CD4-positive, alpha-beta T cell treated with Interleukin-4 for 1 hour (primary cell): Measurements from ENCODE around the gene COL17A1.

Experiments
- DNase-seq, 2 donors: peaks; one replicate each; pipeline ENCODE4 v3.0.0-alpha.2; 2020 to 2022

COL17A1 gene

DNA sequence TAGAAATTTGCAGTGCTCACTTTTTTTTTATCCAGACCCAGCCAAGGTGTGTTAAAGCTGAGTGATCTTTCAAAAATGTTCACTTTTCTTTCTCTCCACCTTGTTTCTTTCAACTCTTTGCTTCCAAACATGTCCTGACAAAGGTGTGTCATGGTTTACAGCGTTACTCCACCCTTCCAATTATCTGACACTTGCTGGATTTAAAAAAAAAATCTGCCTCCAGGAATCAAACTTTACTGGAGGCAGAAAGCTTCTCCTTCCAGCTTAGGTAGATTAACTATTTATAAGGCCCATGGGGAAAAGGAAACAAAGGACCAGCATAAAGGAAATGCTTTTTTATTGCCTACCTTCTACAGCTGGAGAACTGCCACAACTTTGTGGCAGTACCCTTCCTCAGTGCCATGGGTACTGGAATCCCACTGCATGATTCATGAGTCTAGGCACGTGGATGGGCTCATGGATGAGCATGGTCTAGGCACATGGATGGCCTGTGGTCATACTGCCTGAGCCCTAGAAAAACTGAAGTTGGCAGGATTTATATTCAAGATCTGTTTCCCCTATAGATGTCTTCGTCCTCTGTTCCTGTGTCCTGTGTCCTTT, at the start of gene COL17A1:
COL17A1 (minus strand) TSS at position 80 of the 600 bp plus-strand sequence. CDS start 5,207 bp downstream, outside the sequence.
- no peak for DNase-seq

DNA sequence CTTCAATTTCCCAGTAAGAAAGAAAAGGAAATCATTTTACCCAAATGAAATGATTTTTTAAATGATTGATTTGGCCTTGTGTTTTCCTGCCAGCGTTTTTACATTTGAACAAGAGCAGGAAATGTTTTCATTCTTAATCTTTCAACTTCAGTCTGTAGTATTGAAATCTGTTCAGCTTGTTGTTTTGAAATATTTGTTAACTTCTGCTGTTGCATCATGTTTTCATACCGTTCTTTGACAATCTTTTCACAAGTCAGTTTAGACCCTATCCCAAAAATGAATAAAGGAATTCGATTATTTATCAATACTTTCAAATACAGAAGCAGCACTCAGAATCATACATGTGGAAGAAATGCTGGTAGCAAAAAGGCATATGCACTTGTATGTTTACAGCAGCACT, 44.4 kb upstream of the COL17A1 start:
- no peak for DNase-seq

DNA sequence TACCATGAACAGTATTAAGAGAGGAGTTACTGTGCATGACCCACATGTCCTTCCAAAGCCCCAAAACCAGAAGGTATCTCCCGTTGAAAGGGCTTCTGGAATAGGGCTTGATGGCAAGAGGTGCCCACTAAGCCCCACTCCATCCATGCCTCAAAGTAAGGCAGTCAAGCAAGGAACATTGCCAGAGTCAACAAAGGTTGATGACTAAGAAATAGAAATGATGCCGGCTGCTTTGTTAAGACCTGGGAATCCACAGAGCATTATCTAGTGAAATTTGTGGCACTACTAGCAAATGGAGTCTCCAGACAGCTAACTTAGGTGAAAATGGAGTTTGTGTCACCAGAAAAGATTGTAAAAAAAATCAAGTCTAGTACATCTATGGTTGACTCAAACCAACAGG, 42.5 kb upstream of the COL17A1 start:
- DNase-seq: no peak

DNA sequence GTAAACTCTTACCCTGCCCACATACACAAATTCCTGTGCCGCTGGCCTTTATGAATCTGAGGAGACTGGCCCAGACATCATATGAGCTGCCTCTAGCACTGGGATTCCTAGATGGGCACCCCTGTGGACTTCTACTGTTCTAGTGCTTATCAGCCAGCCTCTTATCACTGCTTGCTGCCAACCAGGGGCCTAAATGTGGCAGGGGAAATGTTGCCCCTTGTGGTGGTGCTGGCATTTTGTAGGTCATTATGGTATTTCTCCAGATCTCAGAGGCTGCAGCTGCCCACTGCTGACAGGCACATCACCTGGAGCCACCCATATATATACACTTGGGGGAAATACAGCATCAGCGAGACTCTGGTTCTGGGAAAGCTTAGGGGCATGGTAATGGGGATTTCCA, 41.7 kb upstream of the COL17A1 start:
- DNase-seq: peak in 1 of 2 donors; percentile 13

DNA sequence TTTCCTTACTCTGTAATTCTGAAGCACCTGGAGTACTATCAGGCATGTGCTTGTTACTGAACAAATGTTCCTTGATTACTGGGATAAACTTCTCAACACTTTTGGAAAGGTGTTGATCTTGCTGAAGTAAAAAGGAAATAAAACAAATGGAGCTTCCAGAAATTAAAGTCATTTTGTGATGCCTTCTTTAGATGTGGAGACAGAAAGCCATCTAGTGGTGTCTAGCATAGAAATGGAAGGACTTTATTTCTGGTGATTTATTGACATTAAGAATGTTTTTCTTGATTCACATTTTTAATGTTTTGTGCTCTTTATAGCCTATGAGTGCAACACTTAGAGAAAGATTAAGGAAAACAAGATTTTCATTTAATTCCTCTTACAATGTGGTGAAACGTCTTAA, 37.7 kb upstream of the COL17A1 start:
- peak in 1 of 2 donors; percentile 33 for DNase-seq

DNA sequence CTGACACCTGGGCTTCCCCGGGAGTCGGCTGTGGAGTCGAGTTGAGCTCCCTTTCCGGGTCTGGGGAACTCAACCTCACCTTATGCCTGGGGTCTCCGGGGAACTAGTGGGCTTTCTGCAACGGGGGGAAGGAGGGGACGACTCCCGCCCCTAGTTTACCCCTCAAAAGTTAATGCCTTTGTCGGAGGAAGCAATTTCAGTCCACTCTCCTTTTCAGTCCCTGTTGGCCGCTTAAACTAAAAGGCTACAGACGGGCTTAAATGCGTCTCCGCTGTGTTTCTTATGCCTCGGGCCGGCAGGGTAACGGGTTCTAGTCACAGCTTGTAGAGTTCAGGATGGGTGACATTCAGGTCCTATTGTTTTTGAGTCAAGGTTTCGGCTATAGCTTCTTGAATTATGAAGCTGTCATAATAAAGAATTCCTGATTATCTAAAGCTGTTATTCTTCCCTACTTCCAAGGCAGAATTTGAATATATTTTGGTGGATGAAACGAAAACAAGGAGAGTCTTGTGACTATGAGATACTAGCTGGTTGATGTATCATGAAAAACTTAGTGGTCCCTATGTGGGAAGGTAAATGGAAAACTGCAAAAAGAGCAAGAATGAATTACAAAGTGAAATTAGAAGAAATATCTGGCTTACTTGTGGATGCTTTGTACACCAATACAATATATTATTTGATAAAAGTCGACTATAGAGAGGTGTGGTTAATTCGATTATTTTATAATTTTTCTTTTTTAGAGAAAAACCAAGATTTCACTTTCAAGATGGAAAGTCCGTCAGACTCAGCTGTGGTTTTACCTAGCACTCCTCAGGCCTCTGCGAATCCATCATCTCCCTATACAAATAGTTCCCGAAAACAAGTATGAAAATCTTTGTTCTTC, 36.8 kb upstream of the COL17A1 start:
- DNase-seq: no peak

DNA sequence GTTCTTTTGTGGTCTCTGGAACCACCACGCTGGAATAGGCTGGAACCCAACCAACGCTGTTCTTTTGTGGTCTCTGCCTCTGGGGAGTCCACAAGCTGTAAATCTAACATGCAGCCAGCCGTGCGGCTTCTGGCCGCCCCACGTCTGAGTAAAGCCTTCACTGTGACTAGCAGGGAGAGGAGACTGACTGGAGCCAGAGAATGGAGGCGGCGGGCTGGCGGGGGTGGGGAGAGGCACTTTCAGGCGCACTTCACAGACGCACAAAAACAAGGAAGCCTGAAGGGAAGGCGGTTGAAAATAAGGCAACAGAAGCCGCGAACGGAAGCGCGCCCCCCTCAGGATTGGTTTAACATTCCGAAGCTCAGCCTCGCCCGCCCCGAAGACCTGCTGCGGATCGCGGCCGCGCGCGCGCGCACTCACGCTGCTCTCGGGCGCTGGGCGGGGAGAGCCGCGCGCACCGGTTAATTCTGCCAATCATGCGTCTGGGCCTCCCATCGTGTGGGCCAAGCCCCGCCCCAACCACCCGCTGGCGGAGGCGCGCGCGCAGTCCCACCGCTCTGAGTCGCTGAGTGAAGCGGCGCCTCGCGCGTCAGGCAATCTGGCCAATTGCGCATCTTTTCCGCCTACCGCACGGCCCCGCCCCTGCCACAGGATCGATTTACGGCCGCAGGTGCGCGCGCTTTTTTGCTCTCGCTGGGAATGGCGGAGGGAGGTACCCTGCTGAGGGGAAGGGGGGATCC, 36.0 kb upstream of the COL17A1 start, which contains the start of gene SFR1:
SFR1 (plus strand) TSS at position 687 of the 740 bp plus-strand sequence; CDS start at position 700, 13 bp downstream.
- peak; percentile 99 for DNase-seq

DNA sequence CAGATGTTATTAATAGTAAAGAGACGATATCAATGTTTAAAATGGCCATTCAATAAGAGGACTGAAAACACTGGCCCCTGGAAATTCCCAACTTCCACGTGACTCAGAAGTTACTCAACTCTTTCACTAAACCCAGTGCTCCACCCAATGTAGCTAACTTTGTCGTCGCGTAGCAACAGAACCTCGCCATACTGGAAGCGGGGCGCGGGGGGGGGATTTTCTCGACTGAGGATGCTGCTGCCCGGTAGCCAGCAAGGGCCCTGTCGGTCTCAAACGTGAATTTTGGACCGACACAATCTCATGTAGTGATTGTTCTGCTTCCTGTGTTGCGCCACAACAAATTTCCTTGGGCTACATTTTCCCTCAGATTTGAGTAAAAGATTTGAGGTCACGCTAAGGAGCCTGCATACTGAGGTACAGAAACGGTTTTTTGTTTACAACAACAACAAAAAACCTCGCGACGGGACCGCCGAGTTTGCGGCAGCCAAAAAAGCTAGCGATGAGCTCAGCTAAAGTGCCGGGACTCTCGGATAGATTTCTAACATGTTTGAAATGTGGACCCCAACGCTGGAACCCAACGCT, 35.3 kb upstream of the COL17A1 start:
- DNase-seq: peak; percentile 93 to 96

DNA sequence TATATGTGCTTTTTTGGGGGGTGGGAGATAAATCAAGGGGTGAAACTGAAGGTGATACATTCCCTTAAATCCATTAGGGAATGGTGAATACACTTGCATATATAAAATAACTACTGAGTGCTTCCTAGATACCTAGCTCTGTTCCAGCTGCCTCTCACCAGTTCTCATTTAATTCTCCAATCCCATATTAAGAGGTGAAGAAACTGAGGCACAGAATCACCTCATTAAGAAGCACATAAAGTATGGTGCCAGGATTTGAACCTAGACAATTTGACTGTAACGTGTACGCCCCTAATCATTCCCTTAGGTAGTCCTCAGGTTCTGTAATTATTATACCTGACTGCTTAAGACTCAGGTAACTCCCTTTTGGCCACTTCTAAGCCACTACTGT, 34.8 kb upstream of the COL17A1 start:
- DNase-seq: no peak

DNA sequence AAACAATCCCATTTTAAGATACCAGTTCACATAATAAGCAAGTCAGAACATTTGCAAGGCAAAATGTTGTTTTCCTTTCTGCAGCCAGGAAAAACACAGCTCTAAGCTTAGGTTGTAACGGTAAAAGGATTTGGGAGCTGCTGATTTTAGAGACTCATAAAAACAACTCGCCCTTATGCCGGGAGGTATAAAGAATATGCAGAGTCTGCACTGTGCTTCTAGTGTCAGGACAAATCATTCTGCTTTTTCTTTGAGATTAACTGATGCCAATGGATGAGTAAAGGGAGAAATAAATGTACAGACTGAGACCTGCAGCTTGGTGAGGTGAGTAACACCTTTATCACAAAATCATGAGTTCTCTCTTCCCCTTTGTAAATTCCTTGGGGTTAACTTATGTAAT, 34.3 kb upstream of the COL17A1 start:
- no peak for DNase-seq

DNA sequence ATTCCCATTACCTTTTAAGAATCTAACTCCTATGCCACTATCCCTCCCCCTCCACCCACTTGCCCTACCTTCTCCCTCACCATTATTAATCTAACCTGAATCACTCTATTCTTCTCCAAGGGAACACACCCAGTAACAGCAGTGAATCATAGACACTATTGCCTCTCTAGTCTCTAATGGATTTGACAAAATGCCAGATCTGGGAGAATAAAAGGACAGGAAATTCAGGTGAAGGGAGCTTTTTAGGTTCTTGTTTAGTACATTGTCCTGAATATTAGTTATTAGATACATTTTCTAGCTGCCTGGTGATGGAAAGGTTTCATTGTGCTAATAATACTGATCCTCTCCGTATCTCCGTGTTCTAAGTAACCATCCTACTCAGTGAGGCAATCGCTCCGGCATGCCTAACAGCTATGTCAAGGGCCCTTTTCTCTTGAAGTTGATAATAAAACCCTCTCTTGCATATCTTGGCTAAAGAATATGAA, 32.2 kb upstream of the COL17A1 start:
- no peak for DNase-seq

DNA sequence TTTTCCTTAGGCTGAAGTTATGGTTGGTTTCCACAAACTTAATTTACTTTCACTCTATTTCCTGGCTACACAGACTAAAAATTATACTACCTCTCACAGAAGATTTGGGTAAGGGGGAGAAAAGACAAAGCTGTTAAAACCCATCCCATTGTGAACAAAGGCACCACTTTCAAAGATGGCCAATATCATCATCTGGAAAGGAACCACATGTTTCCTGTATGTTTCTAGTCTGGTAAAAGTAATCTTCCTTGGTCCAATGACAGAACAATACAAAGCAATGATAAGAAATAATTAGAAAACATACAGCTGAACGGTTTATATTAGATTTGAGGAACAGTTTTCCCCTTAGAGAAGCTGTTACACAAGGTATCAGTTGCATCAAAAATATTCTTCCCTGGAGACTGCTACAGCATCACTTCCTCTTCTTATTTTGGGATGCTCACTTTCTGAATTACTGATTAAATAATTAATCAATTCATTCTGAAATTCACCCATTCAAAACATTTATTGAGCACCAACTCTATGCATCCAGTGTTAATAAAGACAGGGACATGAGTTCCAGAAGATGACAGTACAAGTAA, 27.8 kb upstream of the COL17A1 start:
- no peak for DNase-seq

DNA sequence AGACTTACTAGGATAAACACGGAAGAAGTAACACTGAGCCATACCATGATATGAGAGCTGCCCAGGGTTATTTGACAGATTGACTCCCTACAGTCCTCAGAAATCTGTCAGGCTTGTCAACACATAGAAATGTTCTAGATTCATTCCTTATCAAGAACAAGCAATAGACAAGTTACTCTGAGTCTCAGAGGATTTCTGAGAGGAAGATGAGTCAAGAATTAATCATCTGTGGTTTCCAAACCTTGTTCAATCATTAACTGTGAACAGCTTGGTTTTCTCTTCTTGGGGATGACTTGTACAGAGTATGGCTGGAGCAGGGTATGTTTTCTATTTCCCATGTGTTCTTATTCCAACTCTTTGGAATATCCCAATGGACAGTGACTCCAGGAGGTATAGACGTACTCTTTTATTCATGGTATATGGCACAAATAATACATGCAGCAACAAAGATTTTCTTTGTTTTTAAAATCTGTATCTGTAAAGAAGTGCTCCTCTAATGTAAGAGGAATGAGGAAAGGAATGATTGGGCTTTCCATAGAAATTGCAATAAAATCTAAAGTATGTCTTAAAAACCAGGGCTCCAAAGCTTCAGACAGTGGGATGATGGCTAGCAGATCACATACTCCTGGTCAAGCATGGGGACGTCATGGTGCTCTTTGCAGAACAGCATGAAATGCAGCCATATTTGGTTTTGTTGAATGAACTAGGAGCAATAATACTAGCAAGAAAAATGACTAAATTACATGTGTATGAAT, 24.4 kb upstream of the COL17A1 start:
- DNase-seq: no peak

DNA sequence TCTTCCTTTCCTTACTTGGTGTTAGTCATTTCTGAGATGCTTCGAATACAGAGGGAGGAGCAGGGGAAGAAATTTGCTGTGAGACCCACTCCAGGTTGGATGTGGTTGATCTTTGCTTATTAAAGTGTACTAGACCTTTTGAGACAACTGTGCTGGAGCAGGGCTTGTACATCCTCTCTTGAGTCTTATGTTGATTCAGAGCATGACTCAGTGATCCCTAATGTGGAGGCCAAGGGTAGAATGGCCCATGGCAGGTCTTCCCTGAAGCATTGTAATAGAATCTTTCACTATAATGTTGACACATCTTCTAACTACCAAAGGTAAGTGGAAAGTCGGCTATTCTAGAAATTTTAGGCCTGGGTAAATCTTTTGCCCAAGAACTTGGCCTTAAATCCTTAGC, 19.2 kb upstream of the COL17A1 start:
- DNase-seq: no peak

DNA sequence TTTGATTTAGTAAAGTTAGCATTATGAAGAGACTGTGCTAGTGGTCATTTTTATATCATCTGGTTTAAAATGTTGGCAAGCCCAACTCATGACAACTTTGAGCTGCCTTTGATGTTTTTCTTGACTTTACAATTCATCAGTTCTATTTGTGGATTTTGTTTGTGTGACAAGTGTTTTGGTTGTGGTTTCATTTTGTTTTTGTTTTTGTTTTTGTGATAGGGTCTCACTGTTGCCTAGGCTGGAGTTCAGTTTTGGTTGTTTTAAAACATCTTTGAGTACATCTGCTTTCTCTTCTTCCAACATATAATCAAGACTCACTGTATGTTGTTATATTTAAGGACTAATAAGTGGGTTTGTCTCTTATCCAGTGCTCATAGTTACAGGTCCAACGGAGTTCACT, 18.7 kb upstream of the COL17A1 start:
- no peak for DNase-seq

DNA sequence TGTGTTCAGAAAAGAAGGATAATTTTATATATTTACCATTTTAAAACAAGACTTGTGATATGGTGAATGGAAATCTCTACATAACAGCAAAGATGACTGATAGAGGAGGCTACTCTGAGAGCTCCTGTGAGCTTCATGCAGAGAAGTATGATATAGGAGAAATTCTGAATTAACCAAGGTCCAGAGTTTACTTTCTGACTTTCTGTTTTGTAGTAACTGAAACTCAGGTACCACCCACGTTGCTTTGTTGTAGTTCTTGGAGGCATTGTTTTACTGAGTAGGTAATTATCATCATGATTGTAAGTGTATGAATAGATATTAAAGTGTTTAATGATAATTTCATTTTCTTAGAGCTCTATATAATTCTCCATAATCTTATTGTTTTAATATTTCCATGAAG, 18.3 kb upstream of the COL17A1 start:
- no peak for DNase-seq

DNA sequence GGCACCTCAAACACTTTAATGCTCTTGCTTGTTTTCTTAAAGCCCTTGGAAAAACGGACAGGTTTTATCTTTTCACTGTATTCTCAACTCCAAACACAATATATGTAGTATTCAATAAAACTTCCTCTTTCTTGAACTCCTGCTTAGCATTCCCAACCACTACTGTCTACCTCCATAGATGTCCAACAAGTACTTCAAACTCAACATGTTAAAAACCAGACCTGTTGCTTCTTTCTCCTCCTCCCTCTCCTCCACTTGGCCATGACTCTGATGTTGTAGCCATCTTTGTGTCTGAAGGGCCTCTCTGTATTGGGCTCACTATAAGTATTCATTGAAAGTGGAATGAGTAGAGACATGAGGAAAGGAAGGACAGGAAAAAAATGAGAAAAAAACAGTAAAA, 16.2 kb upstream of the COL17A1 start:
- no peak for DNase-seq

DNA sequence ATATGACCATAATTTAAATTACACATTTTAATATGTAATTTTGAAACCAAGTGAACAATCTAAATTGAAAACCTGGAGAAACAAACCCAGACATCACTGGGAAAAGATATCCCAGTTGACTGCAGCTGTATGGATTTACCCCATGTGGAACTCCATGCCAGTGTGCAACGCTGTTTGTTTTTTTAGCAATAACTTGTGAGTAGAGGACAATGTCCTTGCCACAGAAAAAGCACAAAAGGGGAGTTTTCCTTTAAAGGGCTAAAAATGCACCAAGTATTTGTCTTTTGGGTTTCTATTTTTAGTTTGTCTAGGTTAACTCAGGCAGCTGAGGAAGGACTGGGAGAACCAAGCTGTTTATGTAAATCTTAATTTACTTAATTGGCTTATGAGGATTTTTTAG, 15.1 kb upstream of the COL17A1 start:
- DNase-seq: no peak

DNA sequence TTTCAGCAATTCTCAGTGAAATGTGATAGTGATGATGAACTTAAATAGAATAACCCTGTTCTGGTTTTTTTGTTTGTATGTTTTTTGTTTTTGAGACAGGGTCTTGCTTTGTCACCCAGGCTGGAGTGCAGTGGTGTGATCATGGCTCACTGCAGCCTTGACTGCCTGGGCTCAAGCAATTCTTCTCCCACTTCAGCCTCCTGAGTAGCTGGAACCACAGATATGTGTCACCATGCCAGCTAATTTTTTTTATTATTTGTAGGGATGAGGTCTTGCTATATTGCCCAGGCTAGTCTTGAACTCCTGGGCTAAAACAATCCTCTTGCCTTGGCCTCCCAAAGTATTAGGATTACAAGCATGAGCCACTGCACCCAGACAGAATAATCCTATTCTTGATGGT, 14.3 kb upstream of the COL17A1 start:
- no peak for DNase-seq

DNA sequence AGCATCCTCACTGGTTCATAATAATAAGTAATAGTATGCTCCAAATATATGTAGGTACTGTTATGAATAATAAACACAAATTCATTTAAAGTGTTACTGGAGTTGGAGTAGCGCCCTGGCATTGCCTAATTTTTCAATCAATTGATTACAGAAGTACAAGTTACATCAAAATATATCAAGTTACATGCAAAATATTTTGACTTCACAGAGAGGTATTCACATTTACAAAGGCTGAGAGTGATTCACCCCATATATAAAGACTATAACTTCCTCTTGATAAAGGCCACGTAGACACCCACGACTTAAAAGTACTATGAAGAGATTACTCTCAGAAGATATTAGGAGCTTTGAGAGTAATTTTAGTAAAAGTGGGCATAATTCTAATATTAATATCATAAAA, 13.6 kb upstream of the COL17A1 start:
- no peak for DNase-seq

DNA sequence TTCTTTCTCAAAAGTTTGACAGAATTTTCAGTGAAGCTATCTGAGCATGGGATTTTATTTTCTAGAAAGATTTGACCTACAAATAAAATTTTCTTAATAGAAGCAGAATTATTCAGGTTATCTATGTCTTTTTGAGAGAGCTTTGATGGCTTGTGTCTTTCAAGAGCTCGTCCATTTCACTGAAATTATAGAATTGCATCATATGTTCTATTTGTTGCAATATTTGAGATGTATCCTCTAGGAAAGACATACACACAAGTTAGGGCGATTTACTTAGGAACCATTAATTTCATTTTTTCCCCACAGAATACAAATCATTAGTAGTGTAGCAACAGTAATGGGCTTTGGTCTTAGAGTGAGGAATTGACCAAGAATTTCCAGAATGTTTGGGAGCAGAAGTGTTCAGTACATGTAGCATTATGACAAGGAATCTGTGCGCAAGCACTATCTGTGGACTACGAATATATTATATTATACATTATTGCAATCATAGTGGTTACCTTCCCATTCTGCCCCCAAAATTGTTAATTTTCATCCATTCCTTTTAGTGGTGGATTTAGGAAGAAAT, 12.8 kb upstream of the COL17A1 start:
- DNase-seq: no peak

DNA sequence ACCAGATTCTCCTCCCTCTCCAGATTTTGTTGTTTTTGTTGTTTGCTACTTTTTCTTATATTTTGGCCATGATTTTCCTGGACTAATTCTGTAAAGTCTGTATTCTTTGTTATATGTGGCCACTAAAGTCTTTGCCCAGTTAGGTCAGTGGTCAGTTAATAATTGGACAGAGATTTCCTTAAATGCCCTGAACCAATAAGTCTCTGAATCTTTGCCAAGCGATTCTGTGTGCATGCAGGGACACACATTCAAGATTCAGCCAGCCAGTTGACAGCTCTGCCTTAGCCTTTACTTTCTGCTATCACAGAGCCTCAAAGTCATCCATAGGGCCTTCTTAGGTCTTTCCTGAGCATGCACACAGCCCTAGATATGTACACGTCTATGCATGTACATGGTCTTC, 11.0 kb upstream of the COL17A1 start:
- DNase-seq: no peak
